NOMO-1 treated with DMSO at 0.1 percent for 48 hours (cell line): ENCODE measurements around the gene EFNA2.
A peak's percentile ranks its signal among the peaks of the same experiment; 100 is the strongest.
"Not testable (repeated sequence)": the region's sequence is repeated elsewhere in the genome, so short reads cannot be mapped to it uniquely, and the experiment has no call there.

Experiments
- DNase-seq: peaks from one replicate; lab custom pipeline; 2025; ENCODE audit not compliant: unreplicated experiment; lab: John Stamatoyannopoulos, UW

The EFNA2 gene

GRCh38 chr19:1285737-1286360 is at the start of gene EFNA2:
Gene EFNA2, plus strand, starts transcription at chr19:1285873. Its CDS starts 296 bp downstream, at chr19:1286169.
- no peak for DNase-seq

DNA sequence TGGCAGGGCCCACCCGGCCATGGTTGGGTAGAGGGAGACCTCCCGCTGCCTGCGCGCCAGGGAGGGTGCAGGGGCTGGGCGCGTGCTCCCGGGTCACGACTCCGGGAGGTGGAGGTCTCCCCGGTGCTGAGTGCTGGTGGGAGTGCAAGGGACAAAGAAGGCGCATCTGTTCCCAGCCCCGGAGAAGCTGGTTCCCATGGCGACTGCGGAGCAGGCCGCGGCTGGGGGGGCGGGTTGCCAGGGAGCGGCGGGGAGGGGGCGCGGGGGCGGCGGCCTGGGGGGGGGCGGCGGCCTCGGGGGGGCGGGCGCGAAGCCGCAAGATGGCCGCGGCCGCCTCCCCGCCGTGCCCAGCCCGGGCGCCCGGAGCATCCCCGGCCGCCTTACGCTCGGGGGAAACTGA is 49.1 kb upstream of the EFNA2 start:
- no peak for DNase-seq

- no peak for DNase-seq
Observed at GRCh38 chr19:1237027-1237659, 48.5 kb upstream of the EFNA2 start.

DNA sequence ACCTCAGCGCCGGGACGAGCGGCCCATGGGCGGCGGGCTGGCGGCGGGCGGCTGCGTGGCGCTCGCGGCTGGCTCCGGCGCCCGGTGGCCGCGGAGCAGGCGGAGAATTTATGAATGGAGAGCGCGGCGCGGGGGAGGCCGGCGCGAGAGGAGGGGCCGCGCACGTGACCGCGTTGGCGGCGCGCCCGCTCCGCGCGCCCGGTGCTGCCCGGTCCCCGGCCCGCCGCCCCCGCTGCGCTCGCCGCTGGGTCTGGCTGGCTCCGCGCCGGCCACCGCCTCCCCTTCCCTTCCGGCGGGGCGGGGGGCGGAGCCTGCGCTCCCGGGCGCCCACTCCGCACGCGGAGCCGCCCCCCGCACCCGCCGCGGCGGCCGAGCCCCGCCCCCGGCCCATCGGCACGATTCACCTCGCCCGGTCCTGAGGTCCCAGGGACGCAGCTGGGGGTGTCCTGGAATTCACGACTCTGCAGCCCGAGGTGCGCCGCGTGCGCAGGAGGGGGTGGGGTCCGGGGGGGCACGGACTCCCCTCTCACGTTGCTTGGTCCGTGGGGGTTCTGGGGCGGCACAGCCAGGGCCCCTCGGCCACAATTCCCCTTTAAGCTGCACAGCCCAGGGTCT is 47.8 kb upstream of the EFNA2 start, which contains the start of gene CBARP:
TSS of gene CBARP (minus strand) at position 252 of the 615 bp plus-strand sequence. CDS start 1,905 bp downstream, outside the sequence.
- no peak for DNase-seq

DNA sequence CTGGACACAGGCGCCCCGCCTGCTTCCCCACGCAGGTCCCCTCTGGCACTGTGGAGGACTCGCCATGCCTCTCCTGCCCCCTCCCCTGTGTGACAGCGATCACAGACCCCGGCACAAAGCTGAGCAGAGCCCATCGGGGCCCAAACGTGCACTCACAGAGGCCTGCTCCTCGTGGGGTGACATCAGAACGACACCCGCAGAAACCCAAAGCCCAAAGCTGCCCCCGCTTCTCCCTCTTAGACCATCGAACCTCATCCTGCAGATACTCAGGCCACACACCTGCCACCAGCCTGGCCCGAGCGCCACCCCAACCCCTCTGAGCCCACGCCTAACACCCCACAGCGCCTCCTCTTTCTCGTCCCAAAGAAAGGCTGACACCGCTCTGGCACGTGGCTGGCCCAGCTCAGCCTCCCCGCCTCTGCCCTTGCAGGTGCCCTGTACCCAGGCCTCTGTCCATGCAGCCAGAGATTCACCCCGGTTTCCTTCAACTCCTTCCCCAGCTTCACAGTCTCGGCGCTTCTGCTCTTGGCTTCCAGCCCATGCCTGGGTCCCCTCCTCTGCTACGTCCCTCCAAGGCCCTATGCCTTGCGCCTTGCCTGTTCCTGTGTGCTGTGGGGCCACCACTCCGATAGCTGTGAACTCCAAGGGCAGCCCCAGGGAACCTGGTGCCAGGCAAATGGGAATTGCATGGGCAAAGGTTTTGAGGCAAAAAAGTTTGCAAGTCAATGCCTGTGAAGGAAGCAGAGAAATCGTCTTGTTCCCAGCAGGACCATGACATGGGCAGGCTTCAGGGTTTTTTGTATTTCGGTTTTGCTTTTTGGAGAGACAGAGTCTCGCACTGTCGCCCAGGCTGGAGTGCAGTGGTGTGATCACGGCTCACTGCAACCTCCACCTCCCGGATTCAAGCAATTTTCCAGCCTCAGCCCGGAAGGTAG is 47.0 kb upstream of the EFNA2 start:
- no peak for DNase-seq

GRCh38 chr19:1239420-1239795 is 46.3 kb upstream of the EFNA2 start:
- DNase-seq, result no peak

DNA sequence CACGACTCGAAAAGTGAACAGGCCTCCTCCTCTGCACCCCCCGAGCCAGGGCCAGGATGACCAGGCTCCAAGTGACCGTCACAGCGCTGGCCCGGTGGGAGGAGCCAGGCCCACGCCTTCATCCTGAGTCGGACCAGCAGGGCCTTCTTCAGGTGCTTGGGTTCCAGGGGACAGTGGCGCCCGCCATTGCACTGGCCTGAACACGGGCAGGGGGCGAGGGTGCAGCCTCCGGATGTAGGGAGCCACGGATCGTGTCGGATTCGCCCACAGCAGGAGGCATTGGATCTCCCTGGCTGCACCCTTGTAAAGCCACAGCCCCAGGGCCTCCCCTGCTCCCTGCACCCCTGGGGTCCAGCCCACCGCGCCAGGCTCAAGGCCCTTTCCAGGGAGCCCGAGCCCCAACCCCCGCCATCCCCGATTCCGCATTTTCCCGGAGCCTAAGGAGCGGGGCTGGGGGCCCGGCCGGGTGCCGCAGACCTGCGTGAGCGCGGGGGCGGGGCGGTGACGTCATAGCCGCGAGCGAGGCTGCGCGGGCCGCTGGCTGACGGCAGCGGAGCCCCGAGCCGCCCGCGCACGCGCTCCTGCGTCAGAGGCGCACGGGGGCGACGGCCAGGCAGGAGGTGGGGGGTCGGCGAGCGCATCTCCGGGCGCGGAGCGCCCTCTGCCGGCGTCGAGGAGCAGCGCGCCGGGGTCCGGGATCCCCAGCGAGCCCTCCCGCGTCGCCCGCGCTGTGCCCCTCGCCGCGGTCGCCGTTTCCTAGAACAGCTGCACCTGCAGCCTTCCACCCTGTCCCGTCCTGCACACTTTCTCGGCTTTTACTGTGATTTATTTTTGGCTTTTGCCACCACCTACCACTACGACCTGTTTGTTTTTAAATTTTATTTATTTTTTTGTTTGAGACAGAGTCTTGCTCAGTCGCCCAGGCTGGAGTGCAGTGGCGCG is 45.6 kb upstream of the EFNA2 start:
- DNase-seq, result peak; percentile 68

GRCh38 chr19:1240925-1241324 is 44.7 kb upstream of the EFNA2 start:
- DNase-seq, result no peak

- DNase-seq, result peak; percentile 89
Observed at GRCh38 chr19:1241417-1242095, 44.1 kb upstream of the EFNA2 start, which contains the start of gene ATP5F1D. Gene ATP5F1D, plus strand, starts transcription at chr19:1241751. Its CDS starts 100 bp downstream, at chr19:1241851.

DNA sequence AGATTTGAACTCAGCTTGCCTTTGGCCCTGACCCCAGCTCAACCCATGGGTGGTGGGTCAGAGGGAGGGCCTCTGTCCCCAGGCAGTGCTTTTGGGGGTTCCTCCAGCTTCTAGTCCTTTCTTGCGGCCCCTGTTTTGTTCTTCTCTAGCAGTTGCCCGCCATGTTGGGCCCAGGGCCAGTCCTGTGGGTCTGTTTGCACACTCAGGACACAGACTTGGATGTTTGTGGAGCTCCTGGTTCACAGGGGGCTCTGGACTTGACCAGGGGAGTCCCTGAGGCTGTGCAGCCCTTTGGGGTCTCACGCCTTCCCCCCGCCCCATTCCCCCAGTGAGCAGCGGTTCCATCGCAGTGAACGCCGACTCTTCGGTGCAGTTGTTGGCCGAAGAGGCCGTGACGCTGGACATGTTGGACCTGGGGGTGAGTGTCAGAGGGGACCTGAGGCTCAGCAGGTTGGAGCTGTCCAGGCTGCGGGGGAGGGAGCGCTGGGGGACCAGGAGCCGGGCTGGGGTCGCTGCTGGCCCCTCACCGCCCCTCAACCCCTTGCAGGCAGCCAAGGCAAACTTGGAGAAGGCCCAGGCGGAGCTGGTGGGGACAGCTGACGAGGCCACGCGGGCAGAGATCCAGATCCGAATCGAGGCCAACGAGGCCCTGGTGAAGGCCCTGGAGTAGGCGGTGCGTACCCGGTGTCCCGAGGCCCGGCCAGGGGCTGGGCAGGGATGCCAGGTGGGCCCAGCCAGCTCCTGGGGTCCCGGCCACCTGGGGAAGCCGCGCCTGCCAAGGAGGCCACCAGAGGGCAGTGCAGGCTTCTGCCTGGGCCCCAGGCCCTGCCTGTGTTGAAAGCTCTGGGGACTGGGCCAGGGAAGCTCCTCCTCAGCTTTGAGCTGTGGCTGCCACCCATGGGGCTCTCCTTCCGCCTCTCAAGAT is 41.6 kb upstream of the EFNA2 start:
- peak; percentile 82 for DNase-seq

- DNase-seq, result no peak
Observed at GRCh38 chr19:1244693-1245451, 40.8 kb upstream of the EFNA2 start.

DNA sequence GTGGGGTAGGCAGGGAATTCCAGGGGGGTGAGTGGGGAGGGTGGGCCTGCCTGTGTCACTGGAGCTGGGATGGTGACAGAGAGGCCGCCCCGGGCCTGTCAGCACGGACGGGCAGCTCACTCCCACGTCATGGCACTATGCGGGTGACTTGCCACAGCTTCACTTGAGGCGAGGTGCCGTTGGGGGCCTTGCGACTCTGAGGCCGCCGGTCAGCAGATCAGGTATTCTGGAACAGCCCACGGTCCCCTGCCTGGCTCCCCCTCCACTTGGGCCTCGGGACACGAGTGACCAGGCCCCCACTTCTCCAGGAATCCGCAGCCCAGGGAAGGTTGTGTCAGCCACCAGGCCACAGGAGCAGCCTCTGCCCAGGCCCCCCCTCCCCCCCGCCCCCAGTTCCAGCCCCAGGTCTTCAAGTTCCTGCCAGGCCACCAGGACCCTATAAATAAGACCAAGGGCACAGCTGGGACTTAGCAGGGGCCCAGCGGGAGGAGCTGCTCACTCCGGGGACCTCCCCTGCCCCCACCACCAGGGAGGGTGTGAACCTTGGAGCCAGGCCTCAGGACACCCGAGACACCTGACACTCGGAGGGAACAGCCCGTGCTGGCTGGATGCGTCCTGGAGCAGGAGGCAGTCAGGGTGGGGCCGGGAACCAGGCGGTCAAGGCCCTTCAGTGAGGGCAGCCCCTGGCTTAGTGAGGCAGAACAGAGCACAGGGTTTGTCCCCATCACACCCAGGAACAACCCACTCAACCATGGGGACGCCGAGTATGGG is 40.0 kb upstream of the EFNA2 start:
- DNase-seq, result no peak

DNA sequence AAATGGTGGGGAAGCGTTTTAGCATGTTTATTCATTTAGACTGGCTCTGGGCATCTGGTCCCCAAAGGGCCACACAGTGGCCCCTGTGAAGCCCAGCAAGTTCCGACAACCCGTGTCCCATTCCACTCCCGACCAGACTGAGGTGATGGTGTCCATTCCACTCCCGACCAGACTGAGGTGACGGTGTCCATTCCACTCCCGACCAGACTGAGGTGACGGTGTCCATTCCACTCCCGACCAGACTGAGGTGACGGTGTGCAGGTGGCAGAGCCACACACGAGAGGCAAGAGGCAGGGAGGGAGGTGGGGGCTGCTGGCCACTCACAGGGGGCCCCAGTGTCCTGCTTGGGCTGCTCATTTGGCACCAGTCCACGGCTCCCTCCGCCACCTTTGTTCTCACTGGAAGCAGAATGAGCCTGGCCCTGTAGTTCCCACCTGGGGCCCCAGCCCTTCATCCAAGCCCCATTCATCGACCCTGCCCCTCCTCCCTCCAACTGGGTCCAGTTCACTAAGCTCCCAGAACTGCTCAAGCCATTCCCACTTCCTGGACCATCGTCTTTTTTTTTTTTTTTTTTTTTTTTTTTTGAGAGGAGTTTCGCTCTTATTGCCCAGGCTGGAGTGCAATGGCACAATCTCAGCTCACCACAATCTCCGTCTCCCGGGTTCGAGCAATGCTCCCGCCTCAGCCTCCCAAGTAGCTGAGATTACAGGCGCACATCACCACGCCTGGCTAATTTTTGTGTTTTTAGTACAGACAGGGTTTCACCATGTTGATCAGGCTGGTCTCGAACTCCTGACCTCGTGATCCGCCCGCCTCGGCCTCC is 39.2 kb upstream of the EFNA2 start:
- DNase-seq, result not testable (repeated sequence)

- no peak for DNase-seq
Observed at GRCh38 chr19:1247748-1248138, 37.9 kb upstream of the EFNA2 start.

DNA sequence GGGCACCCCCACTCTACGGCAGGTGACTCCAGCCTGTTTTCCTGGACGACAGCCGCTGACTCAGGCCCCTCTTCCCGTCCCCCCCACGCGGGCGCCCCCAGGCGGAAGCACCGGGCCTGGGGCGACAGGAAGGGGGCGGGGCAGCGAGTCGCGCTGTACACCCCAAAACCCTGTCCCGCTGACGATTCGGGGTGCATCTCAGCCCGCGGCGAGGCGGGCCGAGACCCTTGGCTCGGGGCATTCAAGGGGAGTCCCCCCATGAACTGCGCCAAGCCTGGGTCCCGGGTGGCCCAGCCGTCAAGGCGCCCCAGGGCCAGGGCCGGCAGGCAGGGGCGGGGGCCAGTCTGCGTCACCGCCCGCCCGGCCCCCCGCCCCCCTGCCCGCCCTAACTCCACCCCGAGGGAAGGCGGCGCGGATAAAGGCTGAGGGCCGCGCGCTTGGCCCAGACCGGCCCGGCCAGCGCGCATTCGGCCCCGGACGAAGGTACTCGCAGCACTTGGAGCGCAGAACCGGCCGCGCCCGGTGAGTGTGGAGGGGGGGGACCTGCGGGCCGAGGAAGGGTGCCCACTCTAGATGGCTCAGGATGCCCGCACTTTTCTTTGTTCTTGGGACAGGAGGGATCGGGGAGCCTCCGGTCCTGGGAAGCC is 37.4 kb upstream of the EFNA2 start, which contains the start of gene MIDN:
TSS of gene MIDN (plus strand) at position 445 of the 647 bp plus-strand sequence. CDS start 1,714 bp downstream, outside the sequence.
- peak; percentile 68 for DNase-seq
